GM19328 (cell line): Measurements from ENCODE around the gene RAD51B.

Source experiments
- ATAC-seq: cut with Tn5 transposase; IDR thresholded peaks from one replicate; pipeline ENCODE4 v1.9.1; 2021; ENCODE audit warnings: mild to moderate bottlenecking, moderate library complexity; ENCODE audit not compliant: unreplicated experiment

RAD51B gene

DNA sequence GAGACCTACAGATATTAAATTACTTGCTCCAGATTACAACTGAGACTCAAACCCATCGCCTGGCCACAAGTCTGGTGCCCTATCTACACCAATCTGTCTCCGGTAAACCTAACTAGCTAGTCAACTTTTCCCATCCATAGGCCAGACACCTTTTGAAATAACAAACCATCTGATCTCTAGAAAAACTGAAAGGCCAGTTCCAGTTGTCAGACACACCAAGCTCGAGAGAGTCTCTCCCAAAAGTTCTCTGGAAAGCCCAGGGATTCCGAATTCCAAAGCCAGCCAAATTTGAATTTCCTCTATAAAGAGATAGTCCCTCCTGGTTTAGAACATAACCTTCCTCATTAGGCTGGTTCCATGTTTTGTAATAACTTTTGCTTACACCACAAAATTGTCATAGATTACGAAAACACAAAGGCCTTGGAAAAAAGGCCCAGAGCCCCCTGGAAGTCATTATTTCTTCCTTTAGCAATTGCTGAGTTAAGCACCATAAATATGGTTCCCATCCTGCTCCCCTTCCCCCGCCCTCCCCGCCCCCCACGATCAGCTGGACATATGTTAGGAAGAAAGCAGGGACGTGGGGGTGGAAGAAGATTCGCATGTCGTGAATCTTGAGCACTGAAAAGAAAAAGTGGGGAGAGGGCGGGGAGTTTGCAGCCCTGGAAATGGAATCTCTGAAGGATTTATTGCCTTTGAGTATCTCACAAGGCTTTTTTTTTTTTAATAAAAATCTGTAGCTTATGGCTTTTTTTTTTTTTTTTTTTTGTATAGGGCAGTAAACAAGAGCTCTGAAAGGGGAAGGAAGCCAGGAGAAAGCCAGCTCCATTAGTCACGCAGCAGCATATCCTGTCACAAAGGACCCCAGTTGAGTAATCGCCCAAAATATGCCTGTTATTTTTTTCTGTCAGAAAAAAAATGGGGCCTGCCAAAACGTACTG, 862.9 kb downstream of the RAD51B start:
- no peak for ATAC-seq

DNA sequence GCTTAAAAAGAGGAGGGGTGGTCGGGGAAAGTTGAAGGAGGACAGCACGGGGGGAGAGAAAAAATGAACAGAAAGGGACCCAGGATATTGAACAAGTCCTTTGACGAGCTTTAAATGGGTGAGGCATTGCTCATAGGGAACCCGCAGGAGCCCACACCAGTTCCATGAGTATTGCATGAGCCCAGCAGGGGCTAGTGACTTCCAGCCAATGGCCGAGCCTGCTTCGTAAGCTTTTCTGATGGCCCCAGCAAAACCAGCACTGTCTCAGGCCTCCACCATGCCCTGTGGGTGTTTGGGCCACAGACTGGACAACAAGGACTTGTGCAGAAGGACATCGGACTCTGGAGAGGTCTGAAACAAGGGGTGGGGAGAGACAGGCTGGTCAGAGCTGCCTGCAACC, 863.7 kb downstream of the RAD51B start:
- no peak for ATAC-seq

DNA sequence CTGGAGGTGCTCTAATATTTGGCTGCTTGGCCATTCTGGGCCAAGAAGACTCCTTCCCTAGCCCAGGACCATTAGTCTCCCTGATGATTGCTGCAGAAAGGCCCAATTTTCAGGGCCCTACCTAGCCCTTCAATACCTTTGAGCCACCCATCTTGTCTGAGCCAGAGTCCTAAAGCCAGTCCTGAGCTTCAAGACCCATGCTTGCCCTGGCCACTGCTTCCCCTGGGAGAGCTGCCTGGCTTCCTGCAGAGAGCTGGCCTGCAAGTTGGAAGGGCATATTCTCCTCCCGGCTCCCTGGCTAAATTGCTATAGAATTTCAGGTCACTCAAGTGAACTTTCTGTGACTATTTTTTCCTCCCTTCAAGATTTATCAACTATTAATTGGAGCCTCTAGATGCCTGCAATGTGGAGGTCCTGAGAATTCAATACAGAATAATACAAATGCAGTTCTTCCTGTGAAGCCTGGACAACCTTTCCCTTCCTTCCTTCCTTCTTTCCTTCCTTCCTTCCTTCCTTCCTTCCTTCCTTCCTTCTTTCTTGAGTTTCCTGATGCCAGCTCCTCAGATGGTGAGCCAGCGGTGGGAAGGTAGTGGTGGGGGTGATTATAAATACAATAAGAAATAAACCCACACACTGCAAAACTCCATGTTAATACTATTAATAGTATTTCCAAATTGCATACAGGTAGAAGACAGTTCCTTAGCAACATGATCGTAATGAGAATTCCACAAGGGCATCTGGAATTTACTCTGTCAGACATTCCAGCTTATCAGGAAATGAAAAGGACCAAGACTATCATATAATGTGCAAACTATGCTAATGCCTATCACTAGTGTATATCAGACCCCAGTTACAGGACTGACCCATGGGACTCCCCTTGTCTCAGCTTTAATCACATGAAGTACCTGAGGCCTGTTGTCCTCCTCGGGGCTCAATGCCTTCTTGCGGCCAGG, 865.2 kb downstream of the RAD51B start:
- no peak for ATAC-seq

DNA sequence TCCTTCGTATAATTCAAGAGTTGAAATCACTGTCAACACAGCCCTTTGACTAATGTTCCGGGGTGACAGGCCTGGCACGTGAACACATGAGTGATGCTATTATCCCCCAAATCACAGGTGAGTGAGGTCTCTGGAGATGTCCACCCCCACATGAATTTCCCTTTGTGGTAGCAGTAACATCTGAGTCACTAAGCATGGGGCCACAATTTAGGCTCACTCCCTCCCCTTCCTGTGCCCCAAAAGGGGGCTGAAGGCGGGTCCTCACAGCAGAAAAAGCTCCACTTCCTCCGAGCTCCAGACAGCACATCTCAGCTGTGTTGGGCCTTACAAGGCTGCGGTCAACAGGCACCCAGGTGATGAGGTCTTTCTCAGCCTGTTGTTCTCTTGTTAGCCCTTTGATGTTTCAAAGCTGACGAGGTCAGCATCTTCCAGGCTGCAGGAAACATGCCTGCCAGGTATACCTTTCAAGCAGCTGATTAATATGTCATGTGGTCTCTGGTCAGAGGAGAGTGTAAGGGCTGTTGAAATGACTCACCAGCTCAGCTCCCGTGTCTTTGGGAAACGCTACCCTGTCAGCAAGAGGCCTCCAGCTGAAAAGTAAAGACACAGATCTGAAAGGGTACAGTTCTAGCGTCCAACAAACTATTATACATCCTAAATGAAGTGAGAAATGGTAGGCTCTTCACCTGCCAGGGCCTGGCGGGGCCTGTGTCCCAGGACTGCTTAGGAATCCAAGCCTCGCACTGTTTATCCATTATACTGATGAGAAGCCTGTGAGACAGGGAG, 866.0 kb downstream of the RAD51B start:
- peak; percentile 80 for ATAC-seq

DNA sequence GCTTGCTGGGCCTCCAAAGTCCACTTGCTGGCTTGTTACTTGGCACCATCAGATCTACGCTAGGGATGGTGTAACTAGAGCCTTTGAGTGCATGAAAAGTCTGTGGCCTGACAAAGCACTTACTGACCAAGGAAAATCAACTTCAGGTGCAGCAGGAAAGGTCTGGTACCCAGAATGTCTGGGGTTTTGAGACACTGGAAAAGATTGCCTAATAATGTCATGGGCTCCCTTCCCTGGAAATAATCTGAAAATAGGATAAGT, 866.6 kb downstream of the RAD51B start:
- no peak for ATAC-seq

DNA sequence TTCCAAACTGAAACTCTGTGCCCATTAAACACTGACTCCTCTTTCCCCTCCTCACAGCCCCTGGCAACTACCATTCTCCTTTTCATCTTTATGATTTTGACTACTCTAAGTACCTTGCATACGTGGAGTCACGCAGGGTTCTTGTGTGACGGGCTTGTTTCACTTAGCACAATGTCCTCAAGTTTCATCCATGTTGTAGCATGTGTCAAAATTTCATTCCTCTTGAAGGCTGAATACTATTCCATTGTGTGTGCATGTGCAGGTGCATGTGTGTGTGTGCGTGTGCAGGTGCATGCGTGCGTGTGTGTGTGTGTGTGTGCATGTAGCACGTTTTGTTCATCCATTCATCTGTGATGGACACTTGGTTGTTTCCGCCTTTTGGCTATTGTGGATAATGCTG, 867.1 kb downstream of the RAD51B start:
- ATAC-seq, result no peak

DNA sequence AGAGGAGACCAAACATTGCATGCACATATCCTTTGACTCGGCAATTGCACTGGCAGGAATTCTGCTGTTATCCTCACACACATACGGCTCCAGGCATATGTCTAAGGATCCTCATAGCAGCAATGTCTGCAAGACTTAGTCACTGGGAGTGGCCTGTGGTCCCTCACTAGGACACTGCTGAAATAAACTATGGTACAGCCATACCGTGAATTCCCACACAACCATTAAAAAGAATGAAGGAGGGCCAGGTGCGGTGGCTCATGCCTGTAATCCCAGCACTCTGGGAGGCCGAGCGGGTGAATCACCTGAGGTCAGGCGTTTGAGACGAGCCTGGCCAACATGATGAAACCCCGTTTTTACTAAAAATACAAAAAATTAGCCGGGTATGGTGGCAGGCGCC, 868.2 kb downstream of the RAD51B start:
- ATAC-seq, result no peak

DNA sequence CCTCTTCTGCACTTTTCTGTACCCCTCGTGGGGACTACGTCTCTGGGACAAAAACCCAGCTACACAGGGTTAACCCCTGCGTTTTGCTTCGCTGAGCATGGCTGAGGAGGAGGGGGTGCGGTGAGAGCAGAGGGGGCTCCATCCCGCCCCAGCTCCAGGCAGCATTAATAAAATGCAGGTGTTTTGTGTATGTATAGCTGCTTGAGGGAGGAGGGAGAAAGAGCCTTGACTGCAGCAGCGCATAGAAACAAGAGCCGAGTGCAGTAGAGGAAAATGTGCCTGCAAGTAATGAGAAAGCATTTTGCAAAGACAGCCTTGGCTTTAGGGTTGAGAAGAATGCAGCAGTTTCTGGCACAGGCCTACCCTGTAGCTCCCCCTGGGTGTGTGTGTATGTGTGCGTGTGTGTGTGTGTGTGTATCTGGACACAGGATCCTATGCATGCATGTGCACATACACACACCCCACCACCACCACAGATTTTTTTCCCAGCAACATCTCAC, 869.3 kb downstream of the RAD51B start:
- ATAC-seq, result no peak

DNA sequence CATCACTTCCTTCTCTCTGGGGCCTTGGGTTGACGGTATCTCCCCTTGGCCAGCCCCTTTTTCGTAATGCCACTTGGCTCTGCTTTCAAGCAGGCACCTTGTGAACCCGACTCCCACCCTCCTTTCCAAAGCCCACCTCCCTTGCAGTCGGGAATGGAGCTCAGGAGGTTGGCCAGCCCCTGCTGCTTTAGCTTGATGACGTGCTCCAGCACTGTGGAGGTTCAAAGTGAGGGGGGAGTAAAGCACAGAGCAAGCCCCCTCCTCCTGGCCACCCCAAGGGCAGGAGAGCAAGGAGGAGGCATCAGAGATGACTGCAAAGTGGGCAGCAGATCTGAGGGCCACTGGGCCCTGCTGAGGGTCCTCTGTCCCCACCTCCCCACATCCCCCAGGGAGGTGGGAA, 869.9 kb downstream of the RAD51B start:
- no peak for ATAC-seq

DNA sequence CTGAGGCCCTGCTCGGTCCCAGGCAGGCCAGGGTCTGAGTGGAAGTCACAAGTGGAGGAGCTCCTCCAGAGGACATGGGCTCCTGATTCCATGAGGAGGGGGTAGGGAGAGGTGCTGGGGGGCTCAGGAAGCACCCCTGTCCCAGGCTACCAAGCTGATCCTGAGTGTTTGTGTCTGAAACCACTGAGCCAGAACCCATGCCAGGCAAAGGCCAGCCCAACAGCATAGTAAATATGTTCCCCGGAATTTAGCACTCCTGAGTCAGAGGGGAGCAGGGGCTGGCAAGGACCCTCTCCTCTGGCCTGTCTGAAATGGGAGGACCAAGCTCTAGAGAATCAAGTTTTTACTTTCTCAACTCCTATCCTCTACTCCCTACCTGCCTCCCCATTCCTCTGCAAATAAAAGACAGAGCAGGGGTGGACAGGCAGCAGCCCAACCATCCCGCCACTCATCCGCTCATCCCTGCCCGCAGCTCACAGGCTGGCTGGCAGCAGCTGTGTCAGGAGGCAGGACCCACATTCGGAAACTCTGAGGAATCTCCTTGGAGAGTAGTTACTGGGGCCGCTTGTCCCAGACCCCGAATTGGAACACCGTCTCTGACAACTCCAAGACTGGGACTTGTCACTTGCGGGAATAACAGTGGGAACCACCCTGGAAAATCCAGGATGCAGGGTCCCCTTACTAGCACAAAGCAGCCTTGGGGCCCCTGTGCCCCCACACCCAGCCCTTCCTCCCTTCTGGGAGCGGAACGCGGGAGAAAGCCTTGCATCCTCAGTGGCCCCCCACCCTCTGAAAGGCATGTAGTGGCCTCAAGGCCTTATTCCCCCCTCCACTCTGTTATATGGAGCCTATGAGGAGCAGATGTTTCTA, 870.7 kb downstream of the RAD51B start:
- no peak for ATAC-seq

DNA sequence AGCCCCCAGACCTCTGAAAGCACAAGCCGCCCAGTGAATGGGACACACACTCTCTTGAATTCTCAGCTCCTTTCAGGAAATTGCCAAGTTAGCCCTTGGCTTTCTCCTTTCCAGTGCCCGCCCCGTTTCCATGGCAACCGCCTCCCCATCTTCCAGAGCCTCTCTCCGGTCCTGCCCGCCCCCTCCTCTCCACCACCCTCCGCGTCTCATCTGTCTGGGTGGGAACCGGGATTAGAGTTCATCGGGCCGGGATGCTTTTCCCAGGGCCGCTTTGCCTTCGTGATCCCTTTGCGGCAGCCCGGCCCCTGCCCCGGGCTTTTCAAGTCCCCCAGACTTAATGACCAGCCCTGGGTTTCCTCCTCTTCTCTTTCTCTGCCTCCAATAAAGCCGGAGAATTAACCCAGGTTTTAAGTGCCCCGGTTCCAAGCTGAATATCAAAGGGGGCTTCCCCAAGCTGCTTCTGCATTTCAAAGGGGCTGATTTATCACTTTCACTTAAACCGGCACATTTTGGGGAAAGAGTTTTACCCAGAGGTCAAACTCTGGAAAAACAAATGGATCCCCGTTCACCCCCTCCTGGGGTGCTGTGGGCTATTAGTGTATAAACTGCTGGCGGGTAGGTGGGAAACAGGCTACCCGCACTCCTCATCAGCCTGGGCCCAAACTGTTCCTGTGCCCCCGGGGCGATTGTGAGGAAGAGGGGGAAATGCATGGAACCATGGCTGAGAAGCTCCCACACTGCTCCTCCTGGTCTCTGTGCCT, 871.6 kb downstream of the RAD51B start:
- no peak for ATAC-seq

DNA sequence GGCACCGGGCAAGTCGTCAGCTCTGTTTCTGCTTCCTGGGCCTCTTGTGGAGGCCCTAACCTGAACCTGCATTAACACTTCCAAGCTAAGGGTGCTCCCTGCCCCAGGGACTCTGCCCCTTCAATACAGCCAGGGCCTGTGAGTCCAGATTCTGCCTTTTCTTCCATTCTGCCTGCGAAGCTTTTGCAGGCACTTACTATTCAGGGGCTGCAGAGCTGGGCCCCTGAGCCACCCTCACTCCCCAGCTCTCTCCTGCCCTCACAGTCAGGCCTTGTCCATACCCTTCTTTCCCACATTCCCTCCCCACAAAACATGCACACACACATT, 872.2 kb downstream of the RAD51B start:
- no peak for ATAC-seq

DNA sequence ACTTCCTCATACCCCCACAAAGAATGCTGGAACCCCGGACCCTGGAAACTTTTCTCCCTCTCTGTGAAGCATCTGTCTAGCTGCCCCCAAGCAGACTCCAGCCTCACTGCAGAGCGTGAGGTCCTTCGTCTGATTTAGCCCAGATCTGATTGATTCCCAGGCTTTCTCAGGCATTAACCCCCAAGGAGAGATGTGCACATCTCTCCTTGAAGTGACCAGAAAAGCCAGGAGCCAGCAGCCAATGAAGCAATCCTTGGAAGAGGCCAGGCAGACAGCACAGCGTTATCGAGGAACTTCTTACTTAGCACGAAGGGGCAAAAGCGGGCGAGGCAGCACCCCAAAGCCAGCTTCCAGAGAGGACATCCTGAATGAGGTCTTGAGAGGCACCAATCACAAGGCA, 872.6 kb downstream of the RAD51B start:
- no peak for ATAC-seq

DNA sequence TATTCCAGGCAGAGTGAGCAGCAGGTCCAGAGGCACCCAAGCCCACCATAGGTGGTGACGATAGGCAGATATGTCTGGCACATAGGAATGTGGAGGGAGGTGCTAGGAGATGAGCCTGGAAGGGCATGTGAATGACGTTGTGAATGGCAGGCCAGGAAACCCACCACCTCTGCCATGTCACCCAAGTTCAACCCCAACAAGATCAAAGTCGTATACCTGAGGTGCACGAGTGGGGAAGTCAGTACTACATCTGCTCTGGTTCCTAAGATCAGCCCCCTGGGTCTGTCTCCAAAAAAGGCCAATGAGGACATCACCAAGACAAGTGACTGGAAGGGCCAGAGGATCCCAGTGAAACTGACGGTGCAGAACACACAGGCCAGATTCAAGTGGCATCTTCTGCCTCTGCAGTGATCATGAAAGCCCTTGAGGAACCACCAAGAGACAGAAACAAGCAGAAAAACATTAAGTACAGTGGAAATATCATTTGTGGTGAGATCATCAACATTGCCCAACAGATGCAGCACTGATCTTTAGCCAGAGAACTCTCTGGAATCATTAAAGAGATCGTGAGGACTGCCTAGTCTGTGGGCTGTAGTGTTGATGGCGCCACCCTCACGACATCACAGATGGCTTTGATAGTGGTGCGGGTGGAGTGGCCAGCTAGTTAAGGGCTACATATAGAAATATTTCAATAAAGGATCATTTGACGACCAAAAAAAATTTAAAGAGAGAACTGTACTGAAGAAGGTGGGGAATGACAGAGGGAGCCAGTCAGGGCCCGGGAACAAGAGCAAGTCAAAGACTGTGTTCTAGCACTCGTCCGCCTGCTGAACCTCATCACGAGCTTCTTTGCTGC, 873.6 kb downstream of the RAD51B start:
- no peak for ATAC-seq

DNA sequence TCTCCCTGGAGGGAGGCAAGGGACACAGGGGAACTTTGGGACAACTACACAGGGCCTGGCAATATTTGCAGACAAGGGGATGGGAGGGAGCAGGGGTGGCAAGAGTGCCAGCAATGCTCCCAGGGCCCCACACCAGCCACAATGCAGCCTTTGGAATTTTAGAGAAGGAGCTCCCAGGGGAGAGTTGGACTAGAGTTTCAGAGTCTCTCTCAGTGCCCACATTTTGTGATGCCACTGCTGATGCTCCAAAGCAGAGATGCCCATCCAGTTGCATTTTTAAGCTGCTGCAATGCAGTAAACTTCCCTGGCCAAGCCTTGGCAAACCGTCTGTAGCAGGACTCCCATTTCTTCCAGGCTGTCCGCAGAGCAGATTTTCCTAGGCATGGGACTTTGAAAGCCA, 874.3 kb downstream of the RAD51B start:
- no peak for ATAC-seq

DNA sequence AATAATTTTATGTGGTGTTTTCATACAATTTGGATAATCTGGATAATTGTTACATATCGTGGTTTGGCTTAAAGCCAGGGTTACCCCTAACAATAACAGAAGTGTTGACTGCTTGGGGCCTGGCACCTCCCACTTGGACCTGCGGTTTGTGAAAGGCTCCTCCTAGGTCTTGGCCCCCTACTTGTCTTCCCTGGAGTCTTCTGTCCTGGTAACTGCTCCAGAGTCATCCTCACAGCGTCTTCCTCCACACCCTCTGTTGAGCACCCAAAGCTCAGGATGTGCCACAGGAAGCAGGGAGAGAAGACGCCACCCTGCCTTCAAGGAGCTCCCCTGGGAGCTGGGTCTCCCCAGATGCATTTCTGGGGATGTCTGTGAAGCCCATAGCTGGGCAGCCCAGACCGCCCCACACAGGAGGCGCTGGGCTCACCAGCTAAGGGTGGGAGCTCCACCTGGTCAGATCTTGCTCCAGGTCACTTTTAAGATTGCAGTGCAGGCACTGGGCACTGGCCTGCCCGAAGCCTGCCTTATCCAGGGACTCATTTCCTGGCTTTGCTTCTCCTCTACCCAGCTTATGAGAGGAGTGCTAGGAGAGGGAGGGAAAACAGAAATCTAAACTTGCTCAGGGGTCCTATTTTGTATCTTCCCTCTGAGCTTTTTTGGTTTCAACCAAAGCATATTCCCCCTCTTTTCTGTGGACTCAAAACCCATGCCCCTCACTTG, 875.1 kb downstream of the RAD51B start:
- ATAC-seq, result no peak

DNA sequence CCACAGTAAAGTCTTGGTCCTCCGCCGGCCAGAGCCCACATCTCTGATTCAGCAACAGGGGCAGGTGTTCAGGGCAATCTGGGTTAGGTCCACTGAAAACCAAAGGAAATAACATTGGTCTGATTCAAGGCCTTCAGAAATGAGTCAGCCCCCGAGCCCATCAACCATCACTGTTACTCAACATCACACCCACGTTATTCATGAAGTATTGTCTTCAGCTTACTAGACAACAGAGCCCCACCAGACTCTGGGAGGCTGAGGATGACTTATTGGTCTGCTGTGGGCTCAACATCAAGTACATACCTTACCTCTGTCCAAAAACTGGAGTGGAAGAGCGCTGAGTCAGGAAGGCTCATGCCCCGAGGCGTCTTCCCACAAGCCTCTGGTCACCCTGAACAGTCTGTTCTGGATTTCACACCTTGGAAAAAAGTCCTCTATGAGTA, 875.8 kb downstream of the RAD51B start:
- ATAC-seq, result peak; percentile 73

DNA sequence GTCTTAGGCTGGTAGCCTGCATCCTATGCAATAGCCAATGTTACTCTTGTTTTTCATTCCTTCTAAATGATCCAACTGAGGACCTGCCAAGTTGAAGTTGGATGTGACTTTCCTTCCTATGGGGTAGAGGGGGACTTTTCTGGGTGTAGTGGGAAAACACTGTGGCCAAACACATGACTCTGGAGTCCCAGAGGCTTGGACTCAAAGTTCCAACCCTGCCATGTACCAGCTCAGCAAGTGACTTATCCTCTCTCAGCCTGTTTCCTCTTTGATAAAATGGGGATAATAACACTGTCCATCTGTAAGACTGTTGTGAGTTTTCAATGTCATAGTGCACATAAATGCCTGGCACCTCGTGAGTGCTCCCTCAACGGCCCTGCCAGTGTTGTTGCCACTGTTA, 876.3 kb downstream of the RAD51B start:
- ATAC-seq, result no peak
